Transverse colon (tissue), 4 donors: ENCODE results near the gene CD209. TPM values are rescaled to one million over a fixed set of nuclear protein-coding genes. Genes with fewer than 3 reads are reported as not detected.

Source experiments
- DNase-seq: peaks from one replicate; pipeline ENCODE4 v3.0.0-alpha.2; 2019
- H3K27ac ChIP-seq, 4 donors: fragments of 200-600 bp; sonication (generic); 2 replicates each; pipeline ENCODE4 v1.5.1; 2016 to 2018; ENCODE audit warnings: inconsistent platforms in 4 of 4
- H3K27me3 ChIP-seq: fragments of 200-600 bp; sonication (generic); 2 replicates; pipeline ENCODE4 v1.5.1; 2017; ENCODE audit warnings: inconsistent platforms
- H3K36me3 ChIP-seq, 4 donors: fragments of 200-600 bp; sonication (generic); 2 replicates each; pipeline ENCODE4 v1.5.1; 2017 to 2019; ENCODE audit warnings: inconsistent platforms in 4 of 4
- H3K4me1 ChIP-seq, 4 donors: fragments of 200-600 bp; sonication (generic); 2 replicates each; pipeline ENCODE4 v1.5.1; 2017 to 2020; ENCODE audit warnings: inconsistent platforms in 4 of 4
- H3K4me3 ChIP-seq, 4 donors: fragments of 200-600 bp; sonication (generic); 1 replicate in 1 of 4; 2 replicates in 3 of 4; pipeline versions ENCODE4 v1.5.1 to v1.6.1; 2017 to 2019; ENCODE audit warnings: inconsistent platforms in 4 of 4
- H3K9me3 ChIP-seq, 2 donors: fragments of 200-600 bp; sonication (generic); 2 replicates each; pipeline ENCODE4 v1.5.1; 2017 to 2019; ENCODE audit warnings: inconsistent platforms in 2 of 2
- CTCF ChIP-seq, 5 experiments: fragments of 200-600 bp in 3 of 5; fragments of 450-650 bp in 2 of 5; sonication (generic) in 3 of 5; IDR thresholded peaks; 1 replicate in 2 of 5; 2 replicates in 3 of 5; pipeline ENCODE4 v1.5.1; 2016 to 2017; ENCODE audit warnings: antibody characterized with exemption in 5 of 5, inconsistent platforms in 3 of 5, mild to moderate bottlenecking in 2 of 5, moderate library complexity in 1 of 5
- EP300 ChIP-seq: sonication (generic); formaldehyde crosslinking; IDR thresholded peaks from one replicate; pipeline ENCODE4 v1.6.1; 2017; ENCODE audit warnings: antibody characterized with exemption, low read depth
- POLR2A ChIP-seq: fragments of 450-650 bp; IDR thresholded peaks from one replicate; pipeline ENCODE4 v1.6.1; 2016; ENCODE audit warnings: antibody characterized with exemption, mild to moderate bottlenecking, moderate library complexity
- POLR2AphosphoS5 ChIP-seq, 3 donors: sonication (generic); formaldehyde crosslinking; IDR thresholded peaks; one replicate each; pipeline ENCODE4 v1.6.1; 2016; ENCODE audit warnings: antibody characterized with exemption in 3 of 3
- WGBS, 2 donors: methylation state at CpG; one replicate each; pipeline ENCODE4 v1.1.5; 2018; ENCODE audit warnings: low coverage in 1 of 2; 5-methylcytosine and 5-hydroxymethylcytosine counted together
- in situ Hi-C, 4 donors: fragments of 200-750 bp; cut with MboI; loops; one replicate each; pipeline versions ENCODE4 v1.15.0 to v1.15.1; 2017; ENCODE audit warnings: low sequenced_read_pairs in 3 of 4, low pct_ligation_motif_present in 1 of 4, low pct_unique_long_range_greater_than_20kb in 1 of 4
- intact Hi-C: fragments of 100-400 bp; cut with DNase I; formaldehyde crosslinking; loops from one replicate; pipeline ENCODE4 v1.15.1; 2023; ENCODE audit warnings: low total_unique reads
- total RNA-seq, 4 donors: library from RNA; depleted of rRNA; stranded (reverse); fragments of >200 nt; gene quantifications; one replicate each; pipeline ENCODE4 v1.1.0, GENCODE V29; 2016

CD209 gene
- total RNA-seq, 4 donors from 2014 or later: 1.00 to 9.4 (median 4.4) TPM

DNA sequence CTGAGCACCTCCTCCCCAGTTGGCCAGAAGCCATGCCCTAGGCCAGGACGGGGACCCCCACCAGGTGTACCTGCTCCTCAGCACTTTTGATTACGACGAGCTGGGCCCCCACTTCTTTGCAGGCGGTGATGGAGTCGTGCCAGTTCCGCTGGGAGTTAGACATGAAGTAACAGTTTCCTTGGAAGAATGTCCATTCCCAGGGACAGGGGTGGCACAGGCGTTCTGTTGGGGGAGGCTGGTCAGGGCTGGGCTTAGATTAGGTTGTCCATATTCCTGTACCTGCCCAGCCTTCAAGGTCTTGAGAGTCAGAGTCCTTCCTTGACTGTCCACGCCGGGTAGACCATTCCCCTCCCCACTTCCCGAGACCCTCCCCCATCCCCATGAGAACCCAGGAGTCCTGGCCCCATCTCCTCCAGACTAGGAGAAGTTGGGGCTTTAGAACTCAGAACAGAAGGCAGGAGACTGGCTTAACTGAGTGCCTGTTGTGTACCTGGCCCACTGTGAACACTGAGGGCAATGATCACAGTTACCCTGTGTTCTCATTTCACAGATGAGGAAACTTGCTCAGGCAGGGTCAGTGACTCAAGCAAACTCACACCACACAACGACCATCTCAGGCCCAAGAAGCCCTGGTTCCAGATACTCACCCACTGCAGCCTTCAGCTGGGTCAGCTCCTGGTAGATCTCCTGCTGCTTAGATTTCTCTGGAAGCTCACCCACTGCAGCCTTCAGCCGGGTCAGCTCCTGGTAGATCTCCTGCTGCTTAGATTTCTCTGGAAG is 2.3 kb downstream of the CD209 start:
- Histone ChIP-seq H3K36me3 (no peaks in the 10 kb centered on the region), H3K27me3 (peaks cover 18% of the 10 kb centered on the region), H3K9me3 (no peaks in the 10 kb centered on the region), H3K4me3 (no peak overlapping the region), H3K4me1 (no peaks in the 10 kb centered on the region), H3K27ac (no peak overlapping the region)
- WGBS, 2 donors: 78% methylated on average over 12 of the region's 12 CpGs; no CpG with 5 or more reads in 1 of the 2 donors
- intact Hi-C loops (no loop called here), in situ Hi-C loops (no loop called here)
- TF ChIP-seq POLR2AphosphoS5 (IDR thresholded peaks at IDR 0.05) (no peak), CTCF (IDR thresholded peaks at IDR 0.05) (no peak), EP300 (no peak), POLR2A (no peak)
- DNase-seq: no peak

DNA sequence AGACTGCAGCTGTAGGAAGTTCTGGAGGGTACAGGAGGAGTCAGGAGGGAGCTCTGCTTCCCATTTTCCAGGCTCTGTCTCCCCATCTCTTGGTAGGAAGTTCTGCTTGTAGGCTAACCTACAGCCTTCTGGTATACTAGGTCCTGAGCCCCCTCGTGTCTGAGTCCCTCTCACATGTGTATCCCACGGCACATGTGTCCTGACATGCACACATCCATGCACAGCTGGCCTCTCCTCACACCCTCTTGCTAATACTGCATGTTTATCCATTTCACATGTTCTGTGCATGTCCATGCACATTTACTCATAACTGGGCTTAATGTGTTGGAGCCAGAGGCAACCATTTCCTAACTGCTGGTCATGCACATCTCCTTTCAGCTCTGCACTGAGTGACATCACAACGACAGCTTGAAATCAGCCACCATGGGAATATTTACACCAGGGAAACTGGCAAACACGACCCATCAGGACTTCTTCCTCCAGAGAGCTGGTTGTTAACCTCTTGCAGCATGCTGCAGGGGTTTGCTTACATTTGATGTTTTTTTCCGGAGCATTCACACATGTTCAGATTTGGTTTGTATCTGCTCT is 3.0 kb downstream of the CD209 start:
- Histone ChIP-seq H3K27ac (no peak overlapping the region), H3K9me3 (no peaks in the 10 kb centered on the region), H3K36me3 (no peaks in the 10 kb centered on the region), H3K4me3 (no peak overlapping the region), H3K4me1 (no peaks in the 10 kb centered on the region), H3K27me3 (peaks cover 18% of the 10 kb centered on the region)
- in situ Hi-C loops: no loop called here
- DNase-seq: no peak
- TF ChIP-seq EP300 (no peak), POLR2AphosphoS5 (IDR thresholded peaks at IDR 0.05) (no peak), CTCF (IDR thresholded peaks at IDR 0.05) (no peak)
- intact Hi-C loops: no loop called here
- WGBS, 2 donors: 44 to 50% methylated on average over 2 to 5 of the region's 5 CpGs

DNA sequence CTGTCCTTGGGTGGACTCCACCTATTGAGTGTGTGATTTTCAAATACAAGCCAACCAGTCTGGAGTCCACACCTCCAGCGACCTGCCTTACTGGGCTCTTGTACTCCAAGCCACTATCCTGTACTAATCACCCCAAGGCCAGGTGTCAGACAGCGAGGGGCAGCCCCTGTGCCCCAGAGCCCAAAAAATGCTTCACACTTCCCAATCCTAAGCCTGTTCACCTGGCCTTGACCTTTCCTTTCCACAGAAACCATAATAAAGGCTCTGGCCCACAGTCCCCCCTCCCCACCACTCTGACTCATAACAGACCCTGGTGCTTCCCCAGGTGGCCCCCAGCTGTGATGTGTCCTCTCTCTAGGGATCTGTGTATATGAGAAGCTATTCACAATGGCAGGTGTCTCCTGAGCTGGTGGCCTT is 3.9 kb downstream of the CD209 start:
- Histone ChIP-seq H3K27me3 (peaks cover 13% of the 10 kb centered on the region), H3K27ac (no peak overlapping the region), H3K4me3 (no peak overlapping the region), H3K36me3 (no peaks in the 10 kb centered on the region), H3K9me3 (no peaks in the 10 kb centered on the region), H3K4me1 (no peaks in the 10 kb centered on the region)
- in situ Hi-C loops (no loop called here), intact Hi-C loops (no loop called here)
- TF ChIP-seq POLR2AphosphoS5 (IDR thresholded peaks at IDR 0.05) (no peak), CTCF (IDR thresholded peaks at IDR 0.05) (no peak), POLR2A (no peak), EP300 (no peak)
- 51% methylated on average over 2 of the region's 2 CpGs; no CpG with 5 or more reads in 1 of the 2 donors for WGBS, 2 donors
- no peak for DNase-seq

GRCh38 chr19:7742991-7743390 is 4.3 kb downstream of the CD209 start:
- in situ Hi-C loops: no loop called here
- WGBS, 2 donors: 69 to 79% methylated on average over 5 to 11 of the region's 11 CpGs

More at GRCh38 chr19:7742991-7743390, 4.3 kb downstream of the CD209 start:
- Histone ChIP-seq H3K27ac (no peak overlapping the region), H3K27me3 (peaks cover 8% of the 10 kb centered on the region), H3K9me3 (no peaks in the 10 kb centered on the region), H3K36me3 (no peaks in the 10 kb centered on the region), H3K4me3 (no peak overlapping the region), H3K4me1 (no peaks in the 10 kb centered on the region)
- no peak for DNase-seq
- intact Hi-C loops: no loop called here
- no peak for TF ChIP-seq CTCF (IDR thresholded peaks at IDR 0.05)
- TF ChIP-seq POLR2AphosphoS5 (IDR thresholded peaks at IDR 0.05): no peak
- TF ChIP-seq EP300: no peak
- no peak for TF ChIP-seq POLR2A
